PFSK-1 (cell line): ENCODE measurements around the gene ARSJ.

Source experiments
- POLR2AphosphoS5 ChIP-seq: IDR thresholded peaks from 2 replicates; pipeline ENCODE4 v1.6.1; 2012; ENCODE audit warnings: low read depth, mild to moderate bottlenecking, control low read depth, low read length, moderate library complexity
- SIN3A ChIP-seq: IDR thresholded peaks from 2 replicates; pipeline ENCODE4 v1.6.1; 2012; ENCODE audit warnings: mild to moderate bottlenecking, low read length, moderate library complexity, borderline replicate concordance; ENCODE audit not compliant: insufficient read depth
- TAF1 ChIP-seq: IDR thresholded peaks from 2 replicates; pipeline ENCODE4 v1.6.1; 2012; ENCODE audit warnings: low read length, control low read depth, borderline replicate concordance; ENCODE audit not compliant: insufficient read depth

DNA sequence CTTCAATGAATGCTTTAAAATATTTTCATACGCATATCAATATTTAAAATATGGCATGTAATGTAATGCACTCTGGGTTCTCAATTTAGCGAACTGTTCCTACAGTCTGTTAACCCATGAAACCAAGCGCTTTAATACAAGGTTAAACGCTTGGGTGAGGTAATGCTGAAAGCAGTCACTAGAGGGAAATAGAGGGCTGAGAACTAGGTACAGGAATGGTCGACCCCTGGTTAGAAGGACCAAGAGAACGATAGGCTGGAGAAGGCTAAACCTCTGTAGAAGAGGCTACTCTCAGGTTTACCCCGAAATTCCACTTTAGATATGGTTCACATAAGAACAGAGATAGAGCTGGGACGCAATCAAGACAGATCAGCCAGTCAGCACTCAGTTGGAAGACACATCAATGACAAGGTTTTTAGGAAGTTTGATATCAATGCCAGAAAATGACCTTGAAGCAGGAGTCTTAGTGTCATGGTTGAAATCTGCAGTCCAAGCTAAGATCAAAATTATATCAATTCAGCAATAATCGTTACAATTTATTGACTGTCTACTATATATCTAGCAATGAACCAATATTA is 26.9 kb downstream of the ARSJ start:
- no peak for TF ChIP-seq SIN3A
- no peak for TF ChIP-seq POLR2AphosphoS5
- TF ChIP-seq TAF1, result no peak
